DND-41 (cell line): ENCODE results near the gene MALL.

Experiments
- ATAC-seq: fragments of 200-7000 bp; cut with Tn5 transposase; 3 replicates; pipeline ENCODE4 v1.9.1; 2021; ENCODE audit warnings: low read depth; ENCODE audit not compliant: insufficient read depth
- DNase-seq: peaks from one replicate; pipeline ENCODE4 v3.0.0-alpha.2; 2020
- H2AFZ ChIP-seq: 2 replicates; pipeline ENCODE4 v1.6.0; 2012; ENCODE audit warnings: low read depth, low read length
- H3K27ac ChIP-seq: 2 replicates; pipeline ENCODE4 v1.5.1; 2012; ENCODE audit warnings: low read length, inconsistent platforms
- H3K27me3 ChIP-seq: fragments of 200-600 bp; sonication (generic); 2 replicates; pipeline ENCODE4 v1.6.0; 2012; ENCODE audit warnings: low read length, mild to moderate bottlenecking, inconsistent platforms; ENCODE audit not compliant: insufficient read depth, poor library complexity
- H3K36me3 ChIP-seq: 2 replicates; pipeline ENCODE4 v1.5.1; 2012; ENCODE audit warnings: low read length, inconsistent platforms; ENCODE audit not compliant: insufficient read depth
- H3K4me1 ChIP-seq: 2 replicates; pipeline ENCODE4 v1.5.1; 2012; ENCODE audit warnings: mild to moderate bottlenecking, low read length; ENCODE audit not compliant: insufficient read depth
- H3K4me2 ChIP-seq: 2 replicates; pipeline ENCODE4 v1.6.0; 2012; ENCODE audit warnings: mild to moderate bottlenecking, moderate library complexity, low read length, inconsistent platforms; ENCODE audit not compliant: insufficient read depth
- H3K4me3 ChIP-seq, 2 experiments: fragments of 200-600 bp in 1 of 2; shearing (Covaris generic) in 1 of 2; 2 replicates each; pipeline ENCODE4 v1.5.1; 2012 to 2016; ENCODE audit warnings: inconsistent platforms in 2 of 2, low read length in 2 of 2, mild to moderate bottlenecking in 2 of 2, low read depth in 1 of 2, moderate library complexity in 1 of 2
- H3K79me2 ChIP-seq: 2 replicates; pipeline ENCODE4 v1.6.0; 2012; ENCODE audit warnings: low read length, inconsistent platforms; ENCODE audit not compliant: insufficient read depth
- H3K9ac ChIP-seq: 2 replicates; pipeline ENCODE4 v1.6.0; 2012; ENCODE audit warnings: low read depth, mild to moderate bottlenecking, inconsistent platforms, low read length, moderate library complexity
- H3K9me3 ChIP-seq: 2 replicates; pipeline ENCODE4 v1.5.1; 2012; ENCODE audit warnings: low read length, moderate library complexity, mild to moderate bottlenecking, inconsistent platforms; ENCODE audit not compliant: insufficient read depth, severe bottlenecking
- H4K20me1 ChIP-seq: 2 replicates; pipeline ENCODE4 v1.6.0; 2012; ENCODE audit warnings: low read length; ENCODE audit not compliant: insufficient read depth
- CTCF ChIP-seq: IDR thresholded peaks from 2 replicates; pipeline ENCODE4 v1.5.1; 2012; ENCODE audit warnings: borderline replicate concordance, low read length, moderate library complexity, mild to moderate bottlenecking; ENCODE audit not compliant: poor library complexity, severe bottlenecking; ENCODE audit errors: extremely low read depth
- EZH2 ChIP-seq: IDR thresholded peaks from 3 replicates; pipeline ENCODE4 v1.6.1; 2012; ENCODE audit warnings: borderline replicate concordance, low read depth, mild to moderate bottlenecking, moderate library complexity, low read length, inconsistent platforms; ENCODE audit not compliant: severe bottlenecking

MALL gene

GRCh38 chr2:110105183-110105582, 10.4 kb downstream of the MALL start:
- no peak overlapping the region for H3K9ac ChIP-seq
- H3K27ac ChIP-seq = no peak overlapping the region

GRCh38 chr2:110104025-110104771, 11.4 kb downstream of the MALL start:
- TF ChIP-seq CTCF = no peak
- TF ChIP-seq EZH2 = no peak
- no peak overlapping the region for H3K27ac ChIP-seq
- H3K27me3 ChIP-seq = peaks cover 2% of the 10 kb centered on the region
- H3K36me3 ChIP-seq = no peaks in the 10 kb centered on the region
- DNase-seq = no peak
- no peak overlapping the region for H3K9ac ChIP-seq
- ATAC-seq = no peak
- H3K4me3 ChIP-seq = no peak overlapping the region
- H3K4me2 ChIP-seq = no peak overlapping the region
- no peak overlapping the region for H2AFZ ChIP-seq
- peaks cover 5% of the 10 kb centered on the region; the same call in 1 of the 2 replicates for H3K4me1 ChIP-seq
- H4K20me1 ChIP-seq = no peaks in the 10 kb centered on the region
- no peaks in the 10 kb centered on the region for H3K9me3 ChIP-seq
- no peaks in the 10 kb centered on the region for H3K79me2 ChIP-seq

More at GRCh38 chr2:110105183-110105582, 10.4 kb downstream of the MALL start:
- Histone ChIP-seq H3K36me3 (no peaks in the 10 kb centered on the region), H3K4me1 (peaks cover 5% of the 10 kb centered on the region; the same call in 1 of the 2 replicates), H2AFZ (no peak overlapping the region), H3K4me3 (no peak overlapping the region), H3K27me3 (peaks cover 2% of the 10 kb centered on the region), H3K4me2 (no peak overlapping the region), H3K79me2 (no peaks in the 10 kb centered on the region), H3K9me3 (no peaks in the 10 kb centered on the region), H4K20me1 (no peaks in the 10 kb centered on the region)
- DNase-seq (no peak), ATAC-seq (no peak)
- TF ChIP-seq EZH2 (no peak), CTCF (no peak)

- Histone ChIP-seq H3K27ac (no peak overlapping the region), H3K27me3 (peaks cover 2% of the 10 kb centered on the region), H3K9ac (no peak overlapping the region), H4K20me1 (no peaks in the 10 kb centered on the region), H3K4me2 (no peak overlapping the region), H3K79me2 (no peaks in the 10 kb centered on the region), H3K9me3 (no peaks in the 10 kb centered on the region), H3K4me3 (no peak overlapping the region), H3K4me1 (peaks cover 5% of the 10 kb centered on the region; the same call in 1 of the 2 replicates), H3K36me3 (no peaks in the 10 kb centered on the region), H2AFZ (no peak overlapping the region)
- DNase-seq (no peak), ATAC-seq (no peak)
- no peak for TF ChIP-seq CTCF
- no peak for TF ChIP-seq EZH2
Observed at GRCh38 chr2:110103061-110103961, 12.3 kb downstream of the MALL start.
